Body of pancreas (tissue), 4 donors: Measurements from ENCODE around the gene COPG2.

Source experiments
- CTCF ChIP-seq, 7 experiments: fragments of 450-650 bp in 4 of 7; fragments of 200-600 bp in 3 of 7; sonication (generic) in 3 of 7; IDR thresholded peaks; one replicate each; pipeline ENCODE4 v1.5.1; 2016 to 2019; ENCODE audit warnings: antibody characterized with exemption in 7 of 7
- POLR2A ChIP-seq, 3 donors: fragments of 450-650 bp; IDR thresholded peaks; one replicate each; pipeline ENCODE4 v1.6.1; 2016; ENCODE audit warnings: antibody characterized with exemption in 3 of 3, mild to moderate bottlenecking in 2 of 3

GRCh38 chr7:130712416-130712815, 43.9 kb upstream of the COPG2 start:
- no peak for TF ChIP-seq CTCF (IDR thresholded peaks at IDR 0.05)
- TF ChIP-seq POLR2A (IDR thresholded peaks at IDR 0.05): no peak
